Activated naive CD8-positive, alpha-beta T cell treated with anti-CD3 and anti-CD28 coated beads for 36 hours (primary cell): ENCODE results near the gene SNAPC3. TPM values are rescaled to one million over a fixed set of nuclear protein-coding genes. Genes with fewer than 3 reads are reported as not detected.

ENCODE experiments used
- DNase-seq: peaks from one replicate; pipeline ENCODE4 v3.0.0; 2021
- H3K27ac Mint-ChIP-seq: one replicate; pipeline ENCODE4 v1.8.0; 2022; ENCODE audit warnings: mild to moderate bottlenecking, moderate library complexity, mixed read lengths
- H3K27me3 Mint-ChIP-seq: one replicate; pipeline ENCODE4 v1.8.0; 2022; ENCODE audit warnings: mild to moderate bottlenecking, mixed read lengths
- H3K36me3 Mint-ChIP-seq: one replicate; pipeline ENCODE4 v1.8.0; 2021; ENCODE audit warnings: mild to moderate bottlenecking, mixed read lengths
- H3K4me1 Mint-ChIP-seq: one replicate; pipeline ENCODE4 v1.8.0; 2021; ENCODE audit warnings: mixed read lengths
- H3K4me3 Mint-ChIP-seq: one replicate; pipeline ENCODE4 v1.8.0; 2022; ENCODE audit warnings: mild to moderate bottlenecking, moderate library complexity, mixed read lengths
- H3K9me3 Mint-ChIP-seq: one replicate; pipeline ENCODE4 v1.8.0; 2022; ENCODE audit warnings: mixed read lengths
- total RNA-seq, 2 experiments: library from RNA; stranded (reverse); gene quantifications; one replicate each; pipeline ENCODE4 v1.2.3, GENCODE V29; 2021

SNAPC3 gene
- total RNA-seq, 2 experiments from 2014 or later: 20.4 to 22.8 TPM

- peaks cover 60% of the 10 kb centered on the region for H3K36me3 Mint-ChIP-seq
- no peaks in the 10 kb centered on the region for H3K27me3 Mint-ChIP-seq
- peaks cover 63% of the 10 kb centered on the region for H3K4me1 Mint-ChIP-seq
- H3K9me3 Mint-ChIP-seq: peaks cover 4% of the 10 kb centered on the region
- no peak overlapping the region for H3K4me3 Mint-ChIP-seq
- no peak for DNase-seq
- H3K27ac Mint-ChIP-seq: no peak overlapping the region
Measured at GRCh38 chr9:15498246-15498995, 75.7 kb downstream of the SNAPC3 start.

DNA sequence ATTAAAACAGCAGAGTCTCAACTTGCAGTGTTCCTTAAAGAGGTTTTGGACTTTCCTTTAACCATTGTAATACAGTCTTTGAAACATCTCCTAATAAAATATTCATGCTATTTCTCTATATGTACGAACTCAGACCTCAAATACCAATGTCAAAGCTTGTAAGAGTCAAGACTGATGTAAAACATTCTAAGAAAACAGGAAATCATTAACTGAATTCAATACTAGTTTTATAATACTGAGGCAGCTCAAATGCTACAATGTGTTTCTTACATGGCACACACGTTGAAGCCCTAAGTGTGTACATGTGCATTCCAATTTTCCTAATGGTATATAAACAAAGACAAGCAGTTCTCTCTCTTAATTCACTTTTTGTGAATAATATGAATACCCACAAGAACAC lies 76.5 kb downstream of the SNAPC3 start:
- peaks cover 59% of the 10 kb centered on the region for H3K4me1 Mint-ChIP-seq
- H3K9me3 Mint-ChIP-seq: peaks cover 2% of the 10 kb centered on the region
- peak overlapping the region; percentile 29 for H3K4me3 Mint-ChIP-seq
- peak overlapping the region; percentile 77 for H3K27ac Mint-ChIP-seq
- peaks cover 59% of the 10 kb centered on the region for H3K36me3 Mint-ChIP-seq
- no peak for DNase-seq
- H3K27me3 Mint-ChIP-seq: no peaks in the 10 kb centered on the region

DNA sequence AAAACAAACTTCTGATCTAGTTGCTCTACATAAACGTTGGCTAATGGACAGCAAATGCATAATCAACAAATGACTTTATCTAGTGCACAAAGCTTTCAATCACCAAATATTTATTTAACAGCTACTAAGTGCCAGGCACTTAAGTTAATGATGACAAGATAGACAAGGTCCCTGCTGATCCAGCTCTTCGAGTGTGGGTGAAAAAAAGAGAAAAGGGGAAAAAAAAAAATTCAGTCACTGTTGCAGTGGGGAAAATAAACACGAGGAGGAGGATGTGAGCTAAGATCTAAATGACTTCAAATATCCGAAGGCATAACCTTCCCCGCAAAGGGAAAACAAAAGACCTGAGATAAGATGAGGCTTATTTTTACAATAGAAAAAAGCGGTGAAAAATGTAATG lies 78.5 kb downstream of the SNAPC3 start:
- peaks cover 62% of the 10 kb centered on the region for H3K36me3 Mint-ChIP-seq
- H3K4me3 Mint-ChIP-seq: no peak overlapping the region
- no peak for DNase-seq
- H3K4me1 Mint-ChIP-seq: peaks cover 50% of the 10 kb centered on the region
- H3K27ac Mint-ChIP-seq: peak overlapping the region; percentile 27
- H3K9me3 Mint-ChIP-seq: no peaks in the 10 kb centered on the region
- no peaks in the 10 kb centered on the region for H3K27me3 Mint-ChIP-seq

DNA sequence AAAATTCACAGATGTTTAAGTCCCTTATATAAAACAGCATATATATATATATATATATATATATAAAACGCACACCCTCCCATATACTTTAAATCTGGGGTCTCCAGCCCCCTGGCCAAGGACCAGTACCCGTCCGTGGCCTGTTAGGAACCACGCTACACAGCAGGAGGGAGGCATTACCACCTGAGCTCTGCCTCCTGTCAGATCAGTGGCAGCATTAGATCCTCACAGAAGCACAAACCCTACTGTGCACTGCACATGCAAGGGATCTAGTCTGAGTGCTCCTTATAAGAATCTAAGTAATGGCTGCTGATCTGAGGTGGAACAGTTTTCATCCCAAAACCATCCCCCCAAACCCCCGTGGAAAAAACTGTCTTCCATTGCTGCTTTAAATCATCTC lies 79.1 kb downstream of the SNAPC3 start:
- Mint-ChIP-seq H3K27me3 (no peaks in the 10 kb centered on the region), H3K4me3 (no peak overlapping the region), H3K27ac (no peak overlapping the region), H3K4me1 (peaks cover 49% of the 10 kb centered on the region), H3K36me3 (peaks cover 65% of the 10 kb centered on the region), H3K9me3 (no peaks in the 10 kb centered on the region)
- DNase-seq: no peak

DNA sequence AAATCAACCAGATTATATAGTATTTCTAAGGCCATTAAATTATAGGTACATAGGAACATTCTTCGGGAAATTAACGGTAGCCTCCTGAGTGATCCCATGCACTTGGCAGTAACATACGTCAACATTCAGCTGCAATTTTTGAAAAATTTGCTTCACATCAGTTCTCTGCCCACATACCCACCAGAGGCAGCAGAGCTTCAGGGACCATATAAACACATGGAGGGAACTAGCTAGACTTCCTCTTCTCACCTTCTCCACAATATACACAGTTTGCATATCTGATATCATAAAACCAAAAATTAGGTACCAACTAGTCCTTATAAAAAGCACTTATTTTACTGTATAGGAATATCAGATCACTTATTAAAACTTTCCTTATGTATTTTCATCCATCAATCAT lies 83.2 kb downstream of the SNAPC3 start:
- Mint-ChIP-seq H3K27me3 (peaks cover under 1% of the 10 kb centered on the region), H3K4me1 (peaks cover 50% of the 10 kb centered on the region), H3K4me3 (no peak overlapping the region), H3K27ac (no peak overlapping the region), H3K36me3 (peaks cover 66% of the 10 kb centered on the region), H3K9me3 (no peaks in the 10 kb centered on the region)
- no peak for DNase-seq

DNA sequence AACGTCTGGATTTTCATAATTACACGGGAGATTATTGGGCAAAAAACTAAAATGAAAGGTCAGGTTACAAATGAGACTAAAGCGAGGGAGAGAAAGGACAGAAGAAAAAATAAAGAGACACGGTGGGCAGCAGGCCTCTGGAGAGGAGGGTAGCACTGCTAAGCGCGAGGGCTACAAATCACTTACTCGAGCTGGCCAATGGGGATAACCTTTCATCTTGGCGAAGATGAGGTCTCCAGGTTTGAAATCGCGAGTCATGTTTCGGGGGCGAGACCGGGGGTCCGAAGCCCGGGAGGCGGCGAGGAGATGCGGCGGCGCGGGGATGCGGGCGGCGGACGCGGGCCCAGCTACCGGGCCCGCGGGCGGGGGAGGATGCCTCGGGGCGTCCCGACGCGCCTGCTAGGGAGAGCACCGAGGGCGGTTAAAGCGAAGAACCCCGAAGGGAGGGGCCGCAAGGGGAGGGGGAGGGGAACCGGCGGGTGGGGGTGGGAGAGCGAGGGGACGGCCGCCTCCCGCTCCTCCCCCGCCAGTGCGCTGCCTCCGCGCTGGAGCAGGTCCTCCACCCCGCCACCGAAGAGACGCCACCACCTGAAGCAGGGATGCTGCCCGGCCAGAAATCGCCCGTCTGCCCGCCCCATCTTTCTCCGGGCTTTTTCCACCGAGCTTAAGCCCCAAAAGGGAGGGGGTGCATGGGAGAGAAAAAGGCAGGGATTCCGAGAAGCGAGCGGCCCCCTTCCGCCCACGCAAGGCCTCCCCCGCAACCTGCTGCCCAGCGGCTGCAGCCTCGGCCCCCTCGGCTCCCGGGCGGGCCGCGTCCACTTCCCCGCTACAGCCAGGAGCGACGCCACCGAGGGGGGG lies 87.5 kb downstream of the SNAPC3 start:
- H3K36me3 Mint-ChIP-seq: peaks cover 38% of the 10 kb centered on the region
- peaks cover 46% of the 10 kb centered on the region for H3K4me1 Mint-ChIP-seq
- peak overlapping the region; percentile 97 for H3K27ac Mint-ChIP-seq
- no peaks in the 10 kb centered on the region for H3K9me3 Mint-ChIP-seq
- H3K4me3 Mint-ChIP-seq: peak overlapping the region; percentile 91
- peak; percentile 63 for DNase-seq
- peaks cover 4% of the 10 kb centered on the region for H3K27me3 Mint-ChIP-seq

DNA sequence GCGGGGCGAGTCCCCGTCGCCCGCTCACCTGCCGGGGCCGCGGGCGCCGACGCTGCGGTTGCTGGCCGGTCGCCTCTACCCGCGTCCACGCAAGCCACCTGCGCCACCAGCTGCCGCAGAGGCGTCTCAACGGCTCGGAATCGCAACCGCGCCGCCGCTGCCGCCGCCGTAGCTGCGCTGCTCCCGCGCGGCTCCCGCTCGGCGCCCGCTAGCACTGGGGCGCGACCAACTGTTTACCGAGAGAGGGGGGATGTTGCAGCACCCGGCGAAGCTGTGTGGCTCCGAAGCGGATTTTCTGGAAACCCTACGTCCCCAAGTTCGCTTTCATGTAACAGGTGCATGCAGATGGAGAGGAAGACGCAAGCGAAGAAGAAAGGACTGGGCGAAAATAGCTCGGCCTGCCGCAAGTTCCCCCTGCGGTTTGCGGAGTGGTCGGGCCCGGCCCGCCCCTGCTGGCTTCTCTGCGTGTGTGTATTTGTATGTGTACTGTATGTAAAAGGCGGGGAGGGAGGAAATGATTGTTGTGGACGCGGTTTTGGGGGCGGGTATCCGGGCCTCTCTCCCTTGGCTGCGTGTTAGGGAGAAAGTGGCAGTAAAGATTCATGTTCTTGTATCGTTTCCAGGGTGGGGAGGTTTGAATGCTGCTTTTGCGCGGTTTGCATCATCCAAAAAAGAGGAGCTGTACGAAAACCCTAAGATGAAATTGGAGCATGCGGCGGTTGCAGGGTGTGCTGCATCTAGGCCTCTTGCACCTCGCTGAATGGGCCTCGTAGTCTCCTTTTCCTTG lies 88.3 kb downstream of the SNAPC3 start, which contains the start of gene PSIP1:
Gene PSIP1, minus strand, starts transcription at position 182 of the 787 bp plus-strand sequence. CDS start 782 bp downstream, outside the sequence.
- H3K4me3 Mint-ChIP-seq: peak within 1 kb of the TSS; percentile 92
- H3K4me1 Mint-ChIP-seq: peaks cover 42% of the 10 kb centered on the region
- peaks cover 4% of the 10 kb centered on the region for H3K27me3 Mint-ChIP-seq

More for the DNA sequence above, 88.3 kb downstream of the SNAPC3 start, which contains the start of gene PSIP1:
- H3K27ac Mint-ChIP-seq: peak within 1 kb of the TSS; percentile 100
- peaks cover 33% of the 10 kb centered on the region for H3K36me3 Mint-ChIP-seq
- peak; percentile 86 for DNase-seq
- H3K9me3 Mint-ChIP-seq: no peaks in the 10 kb centered on the region

Other genes with a start within 250 kb of the SNAPC3 start
- gene TTC39B, start 115.7 kb upstream of the SNAPC3 start, total RNA-seq: 10 to 100 TPM; 16.2 to 17.3 TPM
- gene PSIP1, start 88.1 kb downstream of the SNAPC3 start, total RNA-seq: 100 to 1,000 TPM; 109 to 121 TPM
- 1 to 10 TPM; 1.9 to 2.4 TPM for gene CCDC171, start 130.2 kb downstream of the SNAPC3 start, total RNA-seq